GM12878 (cell line): ENCODE results near the gene LPCAT3.

Source experiments
- CBFB ChIP-seq: IDR thresholded peaks from 2 replicates; pipeline ENCODE4 v1.6.1; 2016; ENCODE audit warnings: antibody characterized with exemption, low read depth
- ETV6 ChIP-seq, 2 experiments: fragments of 450-650 bp in 1 of 2; IDR thresholded peaks in 1 of 2; conservative IDR thresholded peaks in 1 of 2; 2 replicates each; pipeline ENCODE4 v1.6.1; 2014; ENCODE audit warnings: antibody characterized with exemption in 1 of 2, borderline replicate concordance in 1 of 2, low read depth in 1 of 2, mild to moderate bottlenecking in 1 of 2, moderate library complexity in 1 of 2
- POLR2A ChIP-seq: IDR thresholded peaks from 2 replicates; pipeline ENCODE4 v1.6.1; 2011; ENCODE audit warnings: low read depth, mild to moderate bottlenecking, low read length

DNA sequence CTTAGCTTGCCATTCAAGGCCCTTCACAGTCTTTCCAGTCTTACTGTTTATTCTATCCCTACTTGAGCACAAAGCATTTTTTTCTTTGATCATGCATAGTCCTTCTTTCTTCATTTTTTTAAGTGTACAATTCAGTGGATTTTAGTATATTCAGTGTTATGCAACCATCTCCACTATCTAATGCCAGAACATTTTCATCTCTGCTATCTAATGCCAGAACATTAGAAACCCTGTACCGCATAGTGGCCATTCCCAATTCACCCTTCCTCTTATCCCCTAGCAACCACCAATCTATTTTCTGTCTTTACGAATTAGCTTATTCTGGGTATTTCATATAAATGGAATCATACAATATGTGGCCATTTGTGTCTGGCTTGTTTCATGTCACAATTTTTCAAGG, 13.4 kb downstream of the LPCAT3 start:
- TF ChIP-seq CBFB = no peak
- TF ChIP-seq ETV6 (conservative IDR thresholded peaks at IDR 0.05 in 1 of 2, IDR thresholded peaks at IDR 0.05 in 1 of 2; ENCODE audit: borderline replicate concordance in 1 of 2, low read depth in 1 of 2) = no peak
- TF ChIP-seq POLR2A = no peak
